NB4 (cell line): Measurements from ENCODE around the gene ARID3A.

Source experiments
- DNase-seq: peaks from one replicate; pipeline ENCODE4 v3.0.0; 2010; ENCODE audit warnings: low read depth
- H3K4me3 ChIP-seq: one replicate; pipeline ENCODE4 v1.5.1; 2011; ENCODE audit warnings: mild to moderate bottlenecking, low read depth, low read length, moderate library complexity
- MYC ChIP-seq: IDR thresholded peaks from 2 replicates; pipeline ENCODE4 v1.6.1; 2011; ENCODE audit warnings: low read depth, low read length
- POLR2A ChIP-seq: IDR thresholded peaks from 2 replicates; pipeline ENCODE4 v1.6.1; 2011; ENCODE audit warnings: mild to moderate bottlenecking; ENCODE audit not compliant: insufficient read length; ENCODE audit errors: extremely low read depth
- TF ChIP-seq, protein P1 (sequence below): IDR thresholded peaks from one replicate; pipeline ENCODE4 v1.5.1; 2012; ENCODE audit warnings: low read depth, low read length
- TF ChIP-seq, protein P2 (sequence below): IDR thresholded peaks from 2 replicates; pipeline ENCODE4 v1.6.1; 2011; ENCODE audit warnings: low read depth, low read length

The ARID3A gene

DNA sequence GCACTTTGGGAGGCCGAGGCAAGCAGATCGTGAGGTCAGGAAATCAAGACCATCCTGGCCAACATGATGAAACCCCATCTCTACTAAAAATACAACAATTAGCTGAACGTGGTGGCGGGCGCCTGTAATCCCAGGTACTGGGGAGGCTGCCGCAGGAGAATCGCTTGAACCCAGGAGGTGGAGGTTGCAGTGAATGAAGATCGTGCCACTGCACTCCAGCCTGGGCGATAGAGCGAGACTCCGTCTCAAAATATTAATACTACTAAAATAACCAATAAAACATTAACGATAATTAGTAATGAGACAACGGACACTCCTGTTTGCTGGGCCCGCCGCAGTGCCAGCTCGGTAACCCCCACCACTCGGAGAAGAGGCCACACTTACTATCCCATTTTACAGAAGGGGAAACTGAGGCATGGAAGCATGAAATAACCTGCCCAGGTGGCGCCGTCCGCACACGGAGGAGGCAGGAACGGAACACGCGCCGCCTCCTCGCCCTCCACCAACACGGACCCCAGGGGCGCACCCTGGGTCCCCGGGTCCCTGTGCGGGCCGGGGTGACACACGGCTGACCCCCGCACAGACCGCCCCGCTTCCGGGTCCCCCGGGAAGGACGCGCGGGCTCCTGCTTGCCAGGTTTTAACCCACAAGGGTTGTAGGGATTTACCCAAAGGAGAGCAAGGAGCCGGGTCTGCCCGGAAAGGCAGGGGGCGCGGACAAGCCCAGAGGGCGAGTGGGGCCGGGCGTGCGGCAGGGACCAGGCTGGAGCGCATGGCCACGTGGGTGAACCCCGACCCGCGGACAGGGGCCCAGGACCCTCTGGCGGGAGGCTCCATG is 14.4 kb upstream of the ARID3A start:
- no peak for DNase-seq
- TF ChIP-seq MYC (no peak), POLR2A (no peak)
- TF ChIP-seq, protein P1, sequence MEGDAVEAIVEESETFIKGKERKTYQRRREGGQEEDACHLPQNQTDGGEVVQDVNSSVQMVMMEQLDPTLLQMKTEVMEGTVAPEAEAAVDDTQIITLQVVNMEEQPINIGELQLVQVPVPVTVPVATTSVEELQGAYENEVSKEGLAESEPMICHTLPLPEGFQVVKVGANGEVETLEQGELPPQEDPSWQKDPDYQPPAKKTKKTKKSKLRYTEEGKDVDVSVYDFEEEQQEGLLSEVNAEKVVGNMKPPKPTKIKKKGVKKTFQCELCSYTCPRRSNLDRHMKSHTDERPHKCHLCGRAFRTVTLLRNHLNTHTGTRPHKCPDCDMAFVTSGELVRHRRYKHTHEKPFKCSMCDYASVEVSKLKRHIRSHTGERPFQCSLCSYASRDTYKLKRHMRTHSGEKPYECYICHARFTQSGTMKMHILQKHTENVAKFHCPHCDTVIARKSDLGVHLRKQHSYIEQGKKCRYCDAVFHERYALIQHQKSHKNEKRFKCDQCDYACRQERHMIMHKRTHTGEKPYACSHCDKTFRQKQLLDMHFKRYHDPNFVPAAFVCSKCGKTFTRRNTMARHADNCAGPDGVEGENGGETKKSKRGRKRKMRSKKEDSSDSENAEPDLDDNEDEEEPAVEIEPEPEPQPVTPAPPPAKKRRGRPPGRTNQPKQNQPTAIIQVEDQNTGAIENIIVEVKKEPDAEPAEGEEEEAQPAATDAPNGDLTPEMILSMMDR: no peak
- TF ChIP-seq, protein P2, sequence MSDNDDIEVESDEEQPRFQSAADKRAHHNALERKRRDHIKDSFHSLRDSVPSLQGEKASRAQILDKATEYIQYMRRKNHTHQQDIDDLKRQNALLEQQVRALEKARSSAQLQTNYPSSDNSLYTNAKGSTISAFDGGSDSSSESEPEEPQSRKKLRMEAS: no peak
- H3K4me3 ChIP-seq: no peak overlapping the region

DNA sequence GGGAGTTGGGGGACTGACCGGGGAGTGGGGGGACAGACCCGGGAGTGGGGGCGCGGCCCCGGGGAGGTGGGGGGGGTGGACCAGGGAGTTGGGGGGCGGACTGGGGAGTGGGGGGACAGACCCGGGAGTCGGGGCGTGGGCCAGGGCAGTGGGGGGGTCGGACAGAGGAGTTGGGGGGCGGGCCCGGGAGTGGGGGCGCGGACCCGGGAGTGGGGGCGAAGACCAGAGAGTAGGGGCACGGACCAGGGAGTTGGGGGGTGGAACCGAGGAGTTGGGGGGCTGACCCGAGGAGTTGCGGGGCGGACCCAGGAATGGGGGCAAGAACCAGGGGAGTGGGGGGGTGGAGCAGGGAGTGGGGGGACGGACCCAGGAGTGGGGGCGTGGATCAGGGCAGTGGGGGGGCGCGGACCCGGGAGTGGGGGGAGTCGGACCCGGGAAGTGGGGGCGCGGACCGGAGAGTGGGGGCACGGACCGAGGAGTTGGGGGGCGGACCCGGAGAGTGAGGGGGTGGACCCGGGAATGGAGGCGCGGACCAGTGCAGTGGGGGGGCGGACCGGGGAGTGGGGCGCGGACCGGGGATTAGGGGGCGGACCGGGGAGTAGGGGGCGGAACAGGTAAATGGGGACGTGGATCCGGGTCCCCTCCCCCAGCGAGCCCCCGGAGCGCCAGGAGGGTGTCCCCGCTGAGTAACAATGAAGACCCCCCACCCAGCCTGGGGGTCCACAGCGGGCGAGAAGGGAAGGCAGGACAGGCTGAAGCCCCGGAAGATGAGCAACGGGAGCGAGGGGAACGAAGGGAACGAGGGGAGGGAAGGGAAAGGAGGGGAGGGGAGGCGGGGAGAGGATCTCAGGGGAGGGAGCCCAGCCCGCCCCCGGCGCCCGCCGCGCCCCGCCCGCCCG is 13.4 kb upstream of the ARID3A start:
- peak overlapping the region; percentile 53 for H3K4me3 ChIP-seq
- TF ChIP-seq, protein P2: no peak
- TF ChIP-seq, protein P1: no peak
- TF ChIP-seq POLR2A (no peak), MYC (no peak)
- DNase-seq: no peak

DNA sequence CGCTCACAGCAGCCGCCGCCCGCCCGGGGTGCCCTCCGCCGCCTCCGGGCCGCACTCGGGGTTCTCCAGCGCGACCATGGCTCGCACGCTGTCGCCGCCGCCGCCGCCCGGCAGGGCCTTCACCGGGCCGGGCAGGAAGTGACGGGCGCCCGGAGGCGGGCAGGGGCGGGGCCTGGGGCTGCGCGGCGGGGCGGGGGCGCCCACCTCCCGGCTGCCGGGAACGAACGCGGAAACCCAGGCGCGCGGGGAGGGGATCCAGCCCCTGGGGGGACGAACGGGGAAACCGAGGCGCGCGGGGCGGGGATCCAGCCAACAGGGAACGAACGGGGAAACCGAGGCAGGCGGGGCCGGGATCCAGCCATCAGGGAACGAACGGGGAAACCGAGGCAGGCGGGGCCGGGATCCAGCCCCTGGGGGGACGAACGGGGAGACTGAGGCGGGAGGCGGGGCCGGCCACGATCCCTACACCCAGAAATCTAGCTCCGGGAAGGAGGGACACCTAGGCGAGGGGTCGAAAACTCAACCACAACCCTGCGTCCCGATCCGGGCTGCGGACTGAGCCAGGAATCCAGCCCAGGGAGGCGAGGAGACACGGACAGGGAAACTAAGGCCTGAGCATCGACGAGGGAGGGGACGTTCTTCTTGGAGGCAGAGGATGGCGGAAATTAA is 12.6 kb upstream of the ARID3A start, which contains the start of gene R3HDM4:
Gene R3HDM4 (minus strand): TSS at position 140 of the 669 bp plus-strand sequence. CDS start 62 bp downstream, at position 78.
- DNase-seq: peak; percentile 60
- TF ChIP-seq POLR2A (peak; percentile 46), MYC (peak; percentile 39; the same call in 1 of the 2 replicates)
- TF ChIP-seq, protein P1: no peak

DNA sequence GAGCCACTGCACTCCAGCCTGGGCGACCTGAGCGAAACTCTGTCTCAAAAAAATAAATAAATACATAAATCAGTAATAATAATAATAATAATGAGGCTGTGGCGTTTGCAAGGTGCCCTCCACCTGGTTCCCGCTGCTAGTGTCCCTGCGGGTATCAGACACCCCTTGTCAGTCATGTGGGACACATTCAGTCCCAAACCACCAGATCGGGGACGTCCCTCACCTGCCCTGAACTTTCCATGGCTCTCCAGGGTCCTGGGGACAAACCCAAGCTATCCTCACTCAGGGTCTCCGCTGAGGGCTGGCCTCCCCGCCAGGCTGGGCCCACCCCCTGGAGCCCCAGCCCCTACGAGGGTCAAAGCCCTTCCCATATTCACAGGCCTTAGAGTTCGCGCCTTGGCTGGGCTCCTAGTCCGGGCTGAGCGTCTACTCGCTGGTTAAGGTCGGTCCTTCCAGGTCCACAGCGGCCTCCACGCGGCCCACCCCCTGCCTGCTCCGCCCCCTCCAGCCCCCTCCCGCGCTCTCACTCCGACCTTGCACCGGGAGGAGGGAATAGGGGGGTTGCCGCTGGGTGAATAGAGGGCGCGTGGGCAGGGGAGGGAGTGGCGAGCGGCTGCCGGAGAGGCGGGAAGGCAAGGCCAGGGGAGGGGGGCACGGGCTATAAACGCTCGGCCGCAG is 9.1 kb upstream of the ARID3A start:
- TF ChIP-seq, protein P1: no peak
- no peak for DNase-seq
- no peak overlapping the region for H3K4me3 ChIP-seq

More for the DNA sequence above, 12.6 kb upstream of the ARID3A start, which contains the start of gene R3HDM4:
- H3K4me3 ChIP-seq: peak within 1 kb of the TSS; percentile 53

DNA sequence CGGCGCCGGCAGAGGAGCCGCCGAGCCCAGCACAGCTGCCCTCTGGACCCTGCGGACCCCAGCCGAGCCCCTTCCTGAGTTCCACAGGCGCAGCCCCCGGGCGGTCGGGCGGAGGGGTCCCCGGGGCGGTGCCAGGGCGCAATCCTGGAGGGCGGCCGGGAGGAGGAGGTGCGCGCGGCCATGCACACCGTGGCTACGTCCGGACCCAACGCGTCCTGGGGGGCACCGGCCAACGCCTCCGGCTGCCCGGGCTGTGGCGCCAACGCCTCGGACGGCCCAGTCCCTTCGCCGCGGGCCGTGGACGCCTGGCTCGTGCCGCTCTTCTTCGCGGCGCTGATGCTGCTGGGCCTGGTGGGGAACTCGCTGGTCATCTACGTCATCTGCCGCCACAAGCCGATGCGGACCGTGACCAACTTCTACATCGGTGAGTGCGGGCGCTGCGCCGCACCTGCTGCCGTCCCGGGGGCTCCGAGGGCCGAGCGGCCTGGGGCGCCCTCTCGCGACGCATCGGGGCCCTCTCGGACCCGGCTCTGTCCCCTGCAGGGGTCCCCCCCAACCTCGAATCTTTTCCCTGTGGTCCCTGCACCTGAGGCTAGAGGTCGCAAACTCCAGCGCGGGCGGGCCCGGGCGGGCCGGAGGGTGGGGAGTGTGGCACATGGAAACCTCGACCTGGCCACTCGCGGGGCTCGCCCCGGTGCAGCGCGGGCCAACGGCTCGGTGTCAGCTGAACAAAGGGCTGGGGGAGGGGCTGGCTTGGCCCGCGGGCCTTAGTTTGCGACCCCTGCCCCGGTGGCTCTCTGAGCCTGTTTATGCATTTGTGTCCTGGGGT is 8.3 kb upstream of the ARID3A start, which contains the start of gene KISS1R:
Gene KISS1R (plus strand): TSS at position 11 of the 829 bp plus-strand sequence. CDS start 170 bp downstream, at position 181.
- peak; percentile 56 for DNase-seq
- TF ChIP-seq MYC (no peak), POLR2A (no peak)
- TF ChIP-seq, protein P2: no peak
- TF ChIP-seq, protein P1: no peak
- H3K4me3 ChIP-seq: no peak within 1 kb of the TSS
